A673 (cell line): Measurements from ENCODE around the gene ADARB2. TPM values are rescaled to one million over a fixed set of nuclear protein-coding genes. Genes with fewer than 3 reads are reported as not detected.

Experiments
- BruUV-seq: library from RNA; stranded (reverse); fragments of 400-500 nt; replicated peaks from 2 replicates; lab custom pipeline; 2021; lab: Mats Ljungman, UMichigan
- CTCF ChIA-PET: fragments of 300-600 bp; sonication (Branson Sonifier 250); formaldehyde crosslinking; loops from one replicate; lab custom pipeline; 2022; ENCODE audit warnings: antibody characterized with exemption; lab: Charles Lee
- POLR2A ChIA-PET: fragments of 300-600 bp; sonication (Branson Sonifier 250); formaldehyde crosslinking; loops from one replicate; lab custom pipeline; 2022; ENCODE audit warnings: antibody characterized with exemption; ENCODE audit not compliant: low non-redundant PET; lab: Charles Lee
- DNase-seq: peaks from one replicate; pipeline ENCODE4 v3.0.0-alpha.2; 2015; ENCODE audit warnings: low spot score
- H3K27ac ChIP-seq: fragments of 200-600 bp; sonication (generic); 2 replicates; pipeline ENCODE4 v1.5.1; 2016; ENCODE audit warnings: mixed run types, low read depth, mild to moderate bottlenecking, mixed read lengths, antibody characterized with exemption, low read length; ENCODE audit not compliant: poor library complexity, severe bottlenecking
- H3K27me3 ChIP-seq: fragments of 200-600 bp; sonication (generic); replicated peaks from 2 replicates; pipeline ENCODE4 v1.6.1; 2017; ENCODE audit warnings: mixed run types, low read depth, mild to moderate bottlenecking, mixed read lengths, antibody characterized with exemption, low read length; ENCODE audit not compliant: insufficient read depth, poor library complexity
- H3K36me3 ChIP-seq: fragments of 200-600 bp; sonication (generic); 2 replicates; pipeline ENCODE4 v1.6.1; 2016; ENCODE audit warnings: mixed run types, mild to moderate bottlenecking, mixed read lengths, antibody characterized with exemption, low read length; ENCODE audit not compliant: insufficient read depth, poor library complexity, severe bottlenecking
- H3K4me1 ChIP-seq: fragments of 200-600 bp; sonication (generic); 2 replicates; pipeline ENCODE4 v1.6.1; 2017; ENCODE audit warnings: mixed run types, mild to moderate bottlenecking, mixed read lengths, antibody characterized with exemption, low read length; ENCODE audit not compliant: insufficient read depth, poor library complexity, severe bottlenecking
- H3K4me3 ChIP-seq: fragments of 200-600 bp; sonication (generic); 2 replicates; pipeline ENCODE4 v1.5.1; 2016; ENCODE audit warnings: low read depth, mixed run types, mild to moderate bottlenecking, mixed read lengths, low read length; ENCODE audit not compliant: poor library complexity, severe bottlenecking
- H3K9me3 ChIP-seq: fragments of 200-600 bp; sonication (generic); 2 replicates; pipeline ENCODE4 v1.6.1; 2016; ENCODE audit warnings: mixed run types, low read depth, mild to moderate bottlenecking, mixed read lengths, antibody characterized with exemption, low read length; ENCODE audit not compliant: poor library complexity, severe bottlenecking
- CTCF ChIP-seq: fragments of 300-800, 200-600 bp; sonication (generic); conservative IDR thresholded peaks from 2 replicates; pipeline ENCODE4 v1.5.1; 2017; ENCODE audit warnings: low read depth, mild to moderate bottlenecking, antibody characterized with exemption, low read length, moderate library complexity, mixed read lengths
- EZH2 ChIP-seq: fragments of 200-600 bp; sonication (generic); IDR thresholded peaks from 2 replicates; pipeline ENCODE4 v1.6.1; 2017; ENCODE audit warnings: borderline replicate concordance, low read depth, mild to moderate bottlenecking, mixed read lengths, antibody characterized with exemption, low read length; ENCODE audit not compliant: poor library complexity, severe bottlenecking
- intact Hi-C: fragments of 100-400 bp; cut with micrococcal nuclease; formaldehyde crosslinking; loops from one replicate; pipeline ENCODE4 v1.10.0; 2022; ENCODE audit not compliant: unreplicated experiment
- total RNA-seq: library from RNA; stranded (reverse); gene quantifications from 2 replicates; pipeline ENCODE4 v1.2.3, GENCODE V29; 2021

Gene ADARB2
- total RNA-seq, 1 experiment from 2014 or later, result not detected

- no peak for TF ChIP-seq EZH2
- TF ChIP-seq CTCF, result no peak
- Histone ChIP-seq H3K4me1 (no peaks in the 10 kb centered on the region), H3K27me3 (peaks cover 100% of the 10 kb centered on the region), H3K36me3 (no peaks in the 10 kb centered on the region), H3K4me3 (no peak overlapping the region), H3K9me3 (no peaks in the 10 kb centered on the region), H3K27ac (no peak overlapping the region)
- DNase-seq, result no peak
- BruUV-seq, result no TSS peak
- intact Hi-C loops, result no loop called here
- ChIA-PET CTCF (no interaction called here), POLR2A (no interaction called here)
Measured at GRCh38 chr10:1734288-1734687, 3.0 kb downstream of the ADARB2 start.

- Histone ChIP-seq H3K4me3 (no peak overlapping the region), H3K27me3 (peaks cover 100% of the 10 kb centered on the region), H3K36me3 (no peaks in the 10 kb centered on the region), H3K9me3 (no peaks in the 10 kb centered on the region), H3K27ac (no peak overlapping the region), H3K4me1 (no peaks in the 10 kb centered on the region)
- no peak for DNase-seq
- POLR2A ChIA-PET, result no interaction called here
- intact Hi-C loops, result no loop called here
- TF ChIP-seq EZH2 (no peak), CTCF (no peak)
- CTCF ChIA-PET, result no interaction called here
- BruUV-seq, result no TSS peak
Measured at GRCh38 chr10:1733720-1734119, 3.6 kb downstream of the ADARB2 start.

- Histone ChIP-seq H3K4me1 (no peaks in the 10 kb centered on the region), H3K27me3 (peaks cover 99% of the 10 kb centered on the region), H3K4me3 (no peak overlapping the region), H3K27ac (no peak overlapping the region), H3K9me3 (no peaks in the 10 kb centered on the region), H3K36me3 (no peaks in the 10 kb centered on the region)
- ChIA-PET POLR2A (no interaction called here), CTCF (no interaction called here)
- intact Hi-C loops, result no loop called here
- BruUV-seq, result no TSS peak
- DNase-seq, result no peak
- no peak for TF ChIP-seq EZH2
- TF ChIP-seq CTCF, result no peak
Measured at GRCh38 chr10:1732564-1732996, 4.7 kb downstream of the ADARB2 start.
